Endothelial cell of hepatic sinusoid (primary cell): ENCODE measurements around the gene MIPOL1.
"Not testable (repeated sequence)": the region's sequence is repeated elsewhere in the genome, so short reads cannot be mapped to it uniquely, and the experiment has no call there.

Experiments used
- in situ Hi-C: cut with HindIII; loops from 2 replicates; pipeline ENCODE4 v1.10.0; 2017; ENCODE audit warnings: low sequenced_read_pairs

MIPOL1 gene

GRCh38 chr14:37278636-37279538, 81.2 kb downstream of the MIPOL1 start:
- in situ Hi-C loops = no loop called here

- in situ Hi-C loops = no loop called here
These were observed 82.1 kb downstream of the MIPOL1 start for GRCh38 chr14:37279818-37280217.

- in situ Hi-C loops = no loop called here
These were observed 87.0 kb downstream of the MIPOL1 start for GRCh38 chr14:37284760-37285159.

- in situ Hi-C loops = no loop called here
These were observed 87.5 kb downstream of the MIPOL1 start for GRCh38 chr14:37285220-37285619.

- in situ Hi-C loops = no loop called here
These were observed 92.0 kb downstream of the MIPOL1 start for GRCh38 chr14:37289688-37290087.

GRCh38 chr14:37295262-37295661, 97.5 kb downstream of the MIPOL1 start:
- in situ Hi-C loops = not testable (repeated sequence)

- in situ Hi-C loops = no loop called here
These were observed 113.5 kb downstream of the MIPOL1 start for GRCh38 chr14:37311252-37311651.

GRCh38 chr14:37318938-37319337, 121.2 kb downstream of the MIPOL1 start:
- in situ Hi-C loops = loop anchor here (5.0 kb wide), 1 partner anchor 67 kb away; no protein-coding TSS in a partner anchor

- in situ Hi-C loops = no loop called here
These were observed 122.4 kb downstream of the MIPOL1 start for GRCh38 chr14:37320106-37320505.

- in situ Hi-C loops = loop anchor here (5.0 kb wide), 1 partner anchor 57 kb away; no protein-coding TSS in a partner anchor
These were observed 127.6 kb downstream of the MIPOL1 start for GRCh38 chr14:37325332-37325731.

- in situ Hi-C loops = loop anchor here (5.0 kb wide), 1 partner anchor 56 kb away; no protein-coding TSS in a partner anchor
These were observed 128.7 kb downstream of the MIPOL1 start for GRCh38 chr14:37326434-37326833.

GRCh38 chr14:37327933-37328332, 130.2 kb downstream of the MIPOL1 start:
- in situ Hi-C loops = loop anchor here (5.0 kb wide), 1 partner anchor 54 kb away; no protein-coding TSS in a partner anchor

GRCh38 chr14:37328673-37329072, 130.9 kb downstream of the MIPOL1 start:
- in situ Hi-C loops = loop anchor here (5.0 kb wide), 1 partner anchor 54 kb away; no protein-coding TSS in a partner anchor

- in situ Hi-C loops = loop anchor here (5.0 kb wide), 1 partner anchor 53 kb away; no protein-coding TSS in a partner anchor
These were observed 131.7 kb downstream of the MIPOL1 start for GRCh38 chr14:37329189-37330001.

- in situ Hi-C loops = no loop called here
These were observed 133.2 kb downstream of the MIPOL1 start for GRCh38 chr14:37330910-37331309.

- in situ Hi-C loops = no loop called here
These were observed 142.6 kb downstream of the MIPOL1 start for GRCh38 chr14:37340353-37340752.

- in situ Hi-C loops = no loop called here
These were observed 145.8 kb downstream of the MIPOL1 start for GRCh38 chr14:37343307-37344094.

- in situ Hi-C loops = no loop called here
These were observed 165.9 kb downstream of the MIPOL1 start for GRCh38 chr14:37363661-37364060.

- in situ Hi-C loops = no loop called here
These were observed 171.7 kb downstream of the MIPOL1 start for GRCh38 chr14:37369425-37369824.

- in situ Hi-C loops = no loop called here
These were observed 177.8 kb downstream of the MIPOL1 start for GRCh38 chr14:37375566-37375965.
